HG02678 (cell line): ENCODE data around the gene CXCL17.

Experiments used
- ATAC-seq: cut with Tn5 transposase; IDR thresholded peaks from one replicate; pipeline ENCODE4 v1.9.1; 2021; ENCODE audit warnings: mild to moderate bottlenecking, moderate library complexity; ENCODE audit not compliant: unreplicated experiment

The CXCL17 gene

DNA sequence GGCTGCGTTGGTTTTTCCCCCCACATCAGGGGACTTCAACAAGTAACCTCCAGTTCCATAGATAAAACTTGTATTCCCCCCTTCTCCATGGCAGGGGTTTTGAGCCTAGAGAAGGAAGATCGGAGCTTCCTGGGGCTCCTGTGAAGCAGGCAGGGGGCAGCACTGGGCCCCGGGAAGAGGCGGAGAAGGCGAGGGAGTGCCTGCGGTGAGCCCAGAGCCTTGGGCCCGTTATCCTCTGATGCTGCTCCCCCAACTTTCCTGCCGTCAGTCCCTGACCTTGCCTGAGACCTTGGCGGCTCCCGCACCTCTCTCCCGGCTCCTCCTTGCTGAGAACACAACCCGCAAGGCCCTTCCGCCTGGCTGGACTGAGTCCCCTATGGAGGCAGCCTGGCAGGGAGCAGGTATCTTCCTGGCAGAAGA, 18.0 kb downstream of the CXCL17 start:
- no peak for ATAC-seq

DNA sequence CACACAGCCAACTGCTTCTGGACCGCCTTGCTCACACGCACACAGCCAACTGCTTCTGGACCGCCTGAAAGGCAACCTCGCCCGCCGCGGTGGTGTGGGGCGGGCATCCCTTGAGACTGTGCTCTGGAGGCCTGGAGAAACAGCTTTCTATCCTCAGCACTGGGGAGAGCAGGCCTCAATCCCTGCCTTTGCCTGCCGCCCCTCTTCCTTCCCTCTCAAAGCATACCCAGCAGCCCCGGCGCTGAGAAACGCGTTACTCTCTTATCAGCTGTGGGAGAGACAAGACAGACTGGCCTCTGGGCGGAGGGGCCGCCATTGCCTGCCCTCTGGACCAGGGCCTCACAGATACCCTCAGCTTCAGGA, 18.4 kb downstream of the CXCL17 start:
- ATAC-seq: no peak

DNA sequence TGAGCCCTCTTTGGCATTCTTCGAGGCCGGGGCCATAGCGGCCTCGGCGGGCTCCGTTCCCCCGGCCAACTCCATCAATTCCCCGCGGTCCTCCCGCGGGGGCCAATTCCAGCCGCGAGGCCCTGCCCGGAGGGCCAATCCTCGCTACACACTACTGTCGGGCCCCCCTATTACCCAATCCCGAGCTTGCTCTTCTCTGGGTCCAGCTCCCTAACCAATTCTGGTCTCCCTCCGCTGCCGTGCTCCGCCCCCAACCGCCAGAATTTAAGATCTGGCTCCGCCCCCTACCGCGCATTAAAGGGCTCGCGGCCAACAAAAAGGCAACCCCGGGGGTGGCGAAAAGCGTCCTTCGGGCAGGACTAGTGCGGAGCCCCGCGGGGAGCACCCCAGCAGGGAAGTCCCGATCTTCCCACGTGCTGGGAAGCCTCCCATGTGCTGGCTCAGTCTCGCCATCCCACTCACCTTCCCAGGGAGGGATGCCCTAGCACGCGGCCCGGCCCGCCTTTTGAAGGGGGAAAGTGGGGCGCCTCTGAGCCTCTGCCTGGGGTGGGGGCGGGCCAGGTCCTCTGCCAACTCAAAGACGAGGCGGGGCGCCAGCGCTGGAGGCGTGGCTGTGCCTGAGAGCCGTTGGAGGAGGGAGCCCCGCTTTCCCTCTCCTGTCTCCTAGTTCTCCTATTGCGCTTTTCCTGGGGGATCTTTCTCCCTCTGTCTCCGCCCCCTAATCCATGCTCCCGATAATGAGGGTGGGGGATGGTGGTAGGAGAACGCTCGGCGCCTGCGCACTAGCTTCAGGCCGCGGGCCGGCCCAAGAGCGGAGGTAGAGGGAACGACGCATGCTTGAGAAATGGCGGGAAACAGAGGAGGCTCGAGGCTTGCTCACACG, 19.0 kb downstream of the CXCL17 start:
- ATAC-seq: peak; percentile 92

DNA sequence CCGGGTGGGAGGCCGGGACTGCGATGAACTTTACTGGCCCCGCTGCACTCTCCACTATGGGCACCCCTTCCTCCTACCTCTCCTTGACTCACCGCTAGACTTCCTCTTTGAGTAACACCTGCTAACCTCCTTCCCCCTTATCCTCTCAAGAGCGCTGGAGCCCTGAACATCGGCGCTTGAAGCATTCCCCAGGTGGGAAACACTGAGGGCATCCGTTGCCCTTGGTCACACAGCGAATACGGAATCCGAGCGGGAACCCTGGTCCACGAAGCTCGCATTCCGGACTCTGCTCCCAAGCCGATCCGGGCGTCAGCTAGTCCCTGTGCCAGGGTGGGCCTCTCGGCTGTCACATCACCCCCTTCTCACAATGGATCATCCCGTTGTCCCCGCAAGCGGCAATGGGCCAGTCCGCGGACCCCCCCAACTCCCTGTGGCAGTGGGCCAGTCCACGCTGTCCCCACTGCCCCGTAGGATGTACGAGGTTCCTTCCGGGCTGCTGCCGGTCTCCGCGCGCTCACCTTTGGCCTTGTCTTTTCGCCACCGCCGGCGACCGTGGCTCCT, 19.8 kb downstream of the CXCL17 start:
- ATAC-seq: peak; percentile 36

DNA sequence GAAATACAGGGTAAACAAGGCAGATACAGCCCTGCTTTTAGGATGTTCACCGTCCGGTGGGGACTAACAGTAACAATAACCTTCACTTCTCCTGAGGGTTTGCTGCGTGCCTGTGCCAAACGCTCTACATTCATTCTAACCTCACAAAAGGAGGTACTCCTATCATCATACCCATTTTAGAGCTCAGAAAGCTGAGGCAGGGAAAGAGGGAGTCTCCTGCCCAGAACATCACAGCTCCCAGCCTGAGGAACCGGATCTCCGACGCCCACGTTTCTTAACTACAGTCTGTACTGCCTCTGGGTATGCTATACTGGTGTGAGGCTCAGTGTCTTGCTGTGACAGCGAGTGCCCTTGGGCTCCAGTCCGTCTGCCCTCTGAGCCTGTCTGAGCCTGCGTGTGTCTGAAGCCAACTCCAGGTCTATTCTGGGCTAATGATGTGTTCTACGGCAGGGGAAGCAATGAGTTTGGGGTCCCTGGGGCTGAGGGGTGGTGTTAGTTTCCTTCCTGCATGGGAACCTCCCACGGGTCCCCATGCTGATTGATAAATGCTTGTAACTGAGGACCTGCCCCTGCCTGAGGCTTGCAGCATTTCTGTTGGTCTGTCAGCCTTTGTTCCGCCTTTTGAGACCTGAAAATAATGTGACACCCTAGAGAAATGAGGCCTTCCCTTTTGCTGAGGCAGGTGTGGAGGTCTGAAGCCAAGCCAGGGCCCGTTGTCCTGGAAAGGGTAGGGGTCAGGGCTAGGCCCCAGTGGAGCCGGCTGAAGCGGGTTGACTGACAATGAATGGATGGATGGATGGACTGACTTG, 20.4 kb downstream of the CXCL17 start:
- peak; percentile 9 for ATAC-seq

DNA sequence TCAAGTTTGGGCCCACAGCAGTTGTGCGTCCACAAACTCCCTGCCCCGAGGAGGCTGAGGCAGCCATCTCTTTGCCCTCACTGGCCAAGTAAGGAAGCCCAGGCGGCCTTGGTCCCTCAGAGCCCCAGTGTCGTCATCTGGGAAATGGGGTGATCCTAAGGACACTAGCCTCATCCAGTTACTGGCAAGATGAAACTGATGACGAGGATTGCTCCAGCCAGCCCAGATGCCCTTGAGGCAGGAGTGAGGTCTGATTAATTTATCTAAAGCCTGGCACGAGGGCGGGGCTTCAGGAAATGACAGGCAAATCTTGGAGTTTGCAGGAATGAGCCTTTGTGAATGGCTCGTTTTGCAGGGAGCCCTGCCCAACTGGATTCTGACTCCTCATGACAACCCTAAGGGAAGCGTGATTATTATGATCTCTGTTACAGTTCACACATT, 21.1 kb downstream of the CXCL17 start:
- no peak for ATAC-seq

DNA sequence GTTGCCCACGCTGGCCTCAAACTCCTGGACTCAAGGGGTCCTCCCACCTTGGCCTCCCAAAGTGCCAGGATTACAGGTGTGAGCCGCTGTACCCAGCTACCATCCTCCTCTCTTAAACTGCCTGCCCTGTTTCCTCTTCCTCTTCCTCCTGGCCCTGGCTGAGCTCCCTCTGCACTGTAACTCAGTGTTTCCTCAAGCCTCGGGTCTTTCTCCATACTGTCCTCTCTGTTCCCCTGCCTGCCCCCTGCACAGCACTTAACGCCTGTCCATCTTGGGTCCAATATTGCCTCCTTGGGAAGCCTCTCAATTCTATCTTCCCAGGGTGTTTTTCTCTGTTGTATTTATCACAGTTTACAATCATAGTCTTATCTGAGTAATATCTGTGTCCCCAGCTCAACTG, 21.6 kb downstream of the CXCL17 start:
- ATAC-seq: no peak

DNA sequence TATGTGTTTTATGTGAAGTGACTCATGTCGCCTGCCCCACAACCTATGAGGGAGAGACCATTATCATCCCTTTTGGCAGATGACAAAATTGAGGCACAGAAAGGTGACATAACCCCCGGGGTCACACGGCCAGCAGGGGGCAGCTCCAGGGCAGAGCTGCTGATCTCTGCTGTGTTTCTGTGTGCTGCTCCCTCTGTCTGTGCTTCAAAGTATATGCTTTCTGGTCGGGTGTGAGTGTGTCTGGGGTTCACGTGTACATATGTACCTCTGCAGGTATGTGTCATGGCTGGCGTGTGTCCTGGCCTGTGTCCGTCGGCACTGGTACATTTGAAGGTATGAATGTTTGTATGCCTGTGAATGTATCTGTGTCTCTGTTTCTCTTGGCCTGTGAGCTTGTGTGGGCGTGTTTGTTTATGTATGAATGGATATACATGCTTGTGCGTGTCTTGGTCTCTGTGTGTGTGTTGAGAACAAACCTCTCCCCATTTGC, 22.6 kb downstream of the CXCL17 start:
- no peak for ATAC-seq

DNA sequence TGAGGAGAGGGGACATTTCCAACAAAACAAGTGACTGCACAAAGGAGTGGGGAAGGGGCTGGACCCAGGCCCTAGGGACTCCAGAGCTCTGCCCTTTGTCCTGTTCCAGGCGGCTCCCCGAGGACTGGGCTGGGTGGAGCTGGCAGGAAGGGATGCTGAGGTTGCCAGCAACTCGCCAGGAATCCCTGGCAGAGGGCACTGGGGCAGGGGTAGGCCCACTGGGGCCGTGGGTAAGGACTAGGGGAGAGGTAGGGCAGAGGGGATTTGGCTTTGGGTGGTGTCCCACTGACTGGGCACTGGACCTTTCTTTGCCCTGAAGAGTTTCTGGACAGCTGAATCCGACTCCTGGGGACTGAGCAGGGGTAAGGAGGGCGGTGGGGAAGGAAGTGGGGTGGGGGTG, 23.4 kb downstream of the CXCL17 start:
- ATAC-seq: no peak

DNA sequence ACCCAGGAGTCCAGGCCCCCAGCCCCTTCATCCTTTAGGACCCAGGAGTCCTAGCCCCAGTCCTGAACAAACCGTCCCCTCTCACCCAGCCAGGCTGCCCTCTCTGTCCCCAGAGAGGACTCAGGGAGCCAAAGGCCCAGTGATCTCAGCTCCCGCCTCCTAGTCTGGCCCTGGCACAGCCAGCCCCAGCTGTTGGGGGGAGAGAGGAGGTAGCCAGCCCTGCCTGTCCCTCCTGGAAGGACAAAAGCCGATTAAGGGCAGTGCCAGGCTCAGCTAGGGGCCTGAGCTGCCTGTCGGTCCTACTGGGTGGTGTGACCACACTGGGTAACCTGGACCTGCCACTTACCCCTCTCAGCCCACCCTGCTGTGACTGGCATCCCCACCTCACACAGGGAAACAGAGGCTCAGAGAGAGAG, 30.1 kb downstream of the CXCL17 start:
- ATAC-seq: no peak

DNA sequence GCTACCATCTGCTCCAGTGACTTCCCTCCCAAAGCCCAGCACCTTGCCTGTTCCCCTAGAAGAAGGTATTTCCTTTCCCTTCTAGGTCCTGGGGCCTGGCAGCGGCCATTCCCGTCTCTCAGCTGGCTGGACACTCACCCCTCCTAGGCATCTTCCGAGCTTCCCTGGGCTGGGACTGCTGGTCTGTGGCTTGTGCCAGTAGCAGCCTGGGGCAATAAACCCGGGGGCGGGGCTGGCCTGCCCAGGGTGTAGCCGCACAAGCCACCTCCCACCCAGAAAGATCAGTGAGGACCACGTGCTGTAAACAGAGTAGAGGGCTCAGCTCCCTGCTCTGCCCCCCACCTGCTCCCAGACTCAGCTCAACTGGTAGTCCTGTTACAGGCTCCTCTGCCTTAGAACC, 30.5 kb downstream of the CXCL17 start:
- ATAC-seq: no peak

DNA sequence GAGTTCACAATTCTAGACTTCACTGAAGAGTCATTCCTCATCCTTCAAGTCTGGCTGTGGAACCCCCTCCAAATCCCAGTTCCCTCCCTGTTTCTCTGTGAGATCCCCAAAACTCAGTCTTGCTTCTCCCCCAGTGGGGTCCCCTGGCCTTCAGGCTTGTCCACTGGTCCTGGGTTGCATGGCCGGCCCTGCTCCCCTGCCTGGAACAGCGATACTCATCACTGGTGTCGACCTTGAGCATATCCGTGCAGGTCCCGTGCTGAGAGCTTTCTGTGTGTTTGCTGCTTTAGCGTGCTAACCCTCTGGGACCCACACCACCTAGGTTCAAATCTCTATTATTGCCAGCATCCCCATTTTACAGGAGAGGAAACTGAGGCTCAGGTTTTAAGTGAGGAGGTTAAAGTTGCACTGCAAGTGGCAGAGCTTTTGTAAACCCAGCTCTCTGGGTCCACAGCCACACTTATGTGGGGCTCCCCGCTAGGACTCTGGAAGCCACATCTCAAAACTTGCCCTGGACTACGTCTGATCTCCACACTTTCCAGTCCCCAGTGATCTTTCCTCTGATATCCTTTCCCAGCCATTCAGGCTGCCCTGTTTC, 31.1 kb downstream of the CXCL17 start:
- no peak for ATAC-seq

DNA sequence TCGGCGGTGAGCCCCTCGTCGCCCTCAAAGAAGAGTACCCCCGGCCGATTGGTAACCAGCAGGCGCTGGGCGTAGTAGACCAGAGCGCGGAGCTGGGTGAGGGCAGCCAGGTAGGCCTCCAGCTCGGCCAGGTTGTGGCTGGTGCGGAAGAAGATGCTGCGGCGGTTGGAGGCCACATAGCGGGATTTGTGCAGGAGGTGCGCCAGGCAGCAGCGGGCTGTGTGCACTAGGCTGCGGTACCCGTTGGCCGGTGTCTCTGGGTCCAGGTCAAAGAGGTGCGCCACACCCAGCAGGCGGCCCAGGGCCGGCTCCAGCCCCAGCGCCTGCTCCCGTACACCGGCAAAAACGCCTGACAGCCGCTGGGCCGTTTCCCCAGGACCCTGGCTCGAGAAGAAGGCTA, 32.4 kb downstream of the CXCL17 start:
- no peak for ATAC-seq

DNA sequence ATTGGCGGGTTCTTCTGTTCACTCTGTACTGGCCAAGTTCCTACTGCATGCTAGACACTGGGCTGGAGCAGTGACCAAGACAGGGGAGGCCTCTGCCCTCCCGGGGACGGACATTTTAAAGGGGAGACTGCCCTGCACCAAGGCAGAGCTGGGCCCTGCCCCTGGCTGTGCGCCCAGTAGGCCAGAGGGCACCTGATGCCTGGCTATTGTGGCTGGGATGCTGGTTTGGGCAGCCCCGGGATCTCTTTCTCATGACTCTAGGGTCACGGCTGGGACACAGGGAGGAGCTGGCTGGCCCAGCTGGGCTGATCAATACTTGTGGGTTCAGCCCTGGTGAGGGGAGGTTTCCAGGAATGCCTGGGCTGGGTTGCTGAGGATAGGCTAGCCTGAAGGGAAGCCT, 33.3 kb downstream of the CXCL17 start:
- ATAC-seq: no peak

DNA sequence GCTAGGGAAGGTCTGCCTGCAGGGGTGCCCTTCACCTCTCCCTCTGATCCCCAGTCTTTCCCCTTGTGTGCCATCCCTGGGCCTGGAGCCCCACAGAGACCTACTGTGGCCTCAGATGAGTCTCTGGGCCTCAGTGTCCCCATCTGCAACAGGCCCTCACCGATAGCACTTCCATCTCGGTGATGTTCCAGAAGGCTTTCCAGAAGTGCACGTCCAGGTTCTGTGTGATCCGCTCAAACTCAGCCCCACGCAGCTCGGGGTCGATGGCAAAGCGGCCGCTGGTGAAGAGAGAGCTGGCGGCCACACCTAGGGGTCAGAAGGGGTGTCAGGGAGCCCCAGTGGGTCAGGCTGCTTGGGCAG, 35.0 kb downstream of the CXCL17 start:
- no peak for ATAC-seq

DNA sequence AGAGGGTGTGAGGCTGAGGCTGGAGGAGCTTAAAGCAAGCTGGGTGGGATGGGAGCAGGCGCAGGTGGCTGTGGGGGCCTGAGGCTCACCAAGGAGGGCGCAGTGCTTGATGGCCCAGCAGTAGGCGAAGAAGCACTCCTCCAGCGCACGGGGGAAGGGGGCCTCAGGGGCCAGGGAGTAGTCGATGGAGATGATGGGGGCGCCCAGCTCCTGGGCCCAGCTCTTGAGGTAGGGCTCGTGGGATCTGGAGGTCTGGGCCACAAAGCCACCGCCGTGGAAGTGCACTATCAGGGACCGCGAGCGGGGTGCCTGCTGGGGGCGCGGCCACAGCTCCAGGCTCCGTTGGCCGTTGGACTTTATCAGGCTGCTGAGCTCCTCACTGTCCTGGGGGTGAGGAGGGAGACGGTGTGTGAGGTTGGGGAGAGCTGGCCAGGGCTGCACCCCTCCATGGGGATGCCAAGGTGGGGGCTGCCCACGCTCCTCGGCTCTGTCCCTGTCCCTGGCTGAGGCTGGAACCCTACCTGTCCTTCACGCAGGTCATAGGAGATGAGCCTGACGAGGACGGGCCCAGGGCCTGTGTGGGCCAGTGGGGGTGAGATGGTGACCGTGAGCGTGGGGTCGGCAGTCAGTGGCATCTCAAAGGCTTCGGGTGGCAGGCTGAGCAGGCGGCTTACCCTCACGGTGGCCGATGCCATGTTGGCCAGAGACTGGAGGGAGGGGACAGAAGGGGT, 35.5 kb downstream of the CXCL17 start:
- no peak for ATAC-seq

DNA sequence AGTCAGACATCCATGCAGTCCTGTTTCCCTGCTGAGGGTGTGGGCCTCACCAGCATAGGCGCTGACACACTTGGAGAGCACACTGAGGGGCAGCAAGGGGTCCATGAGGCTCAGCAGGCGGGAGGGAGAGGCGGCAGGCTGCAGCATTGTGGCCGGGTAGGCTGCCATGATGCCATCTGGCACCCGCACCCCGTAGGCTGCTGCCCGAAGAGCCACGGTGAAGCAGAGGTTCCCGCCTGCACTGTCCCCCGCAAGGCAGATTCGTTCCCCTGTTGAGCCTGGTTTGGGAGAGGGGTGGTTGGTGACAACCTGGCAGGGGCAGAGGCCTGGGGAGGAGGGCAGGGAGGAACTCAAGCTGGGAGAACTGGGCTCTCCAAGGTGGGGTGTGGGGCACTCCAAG, 36.6 kb downstream of the CXCL17 start:
- ATAC-seq: no peak

DNA sequence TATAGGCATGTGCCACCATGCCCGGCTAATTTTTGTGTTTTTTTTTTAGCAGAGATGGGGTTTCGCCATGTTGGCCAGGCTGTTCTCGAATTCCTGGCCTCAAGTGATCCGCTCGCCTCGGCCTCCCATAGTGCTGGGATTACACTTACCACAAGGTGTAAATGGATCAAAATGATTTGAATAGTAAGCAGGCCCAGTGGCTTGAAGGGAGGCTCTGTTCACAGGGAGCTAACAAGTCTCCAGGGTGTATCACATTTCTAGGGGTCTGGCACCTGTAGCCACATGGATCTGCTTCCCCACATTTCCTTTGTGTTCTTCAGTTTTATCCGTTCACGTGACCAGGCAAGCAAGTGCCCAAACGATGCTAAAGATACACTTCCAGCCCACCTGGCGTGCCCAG, 39.2 kb downstream of the CXCL17 start:
- no peak for ATAC-seq

DNA sequence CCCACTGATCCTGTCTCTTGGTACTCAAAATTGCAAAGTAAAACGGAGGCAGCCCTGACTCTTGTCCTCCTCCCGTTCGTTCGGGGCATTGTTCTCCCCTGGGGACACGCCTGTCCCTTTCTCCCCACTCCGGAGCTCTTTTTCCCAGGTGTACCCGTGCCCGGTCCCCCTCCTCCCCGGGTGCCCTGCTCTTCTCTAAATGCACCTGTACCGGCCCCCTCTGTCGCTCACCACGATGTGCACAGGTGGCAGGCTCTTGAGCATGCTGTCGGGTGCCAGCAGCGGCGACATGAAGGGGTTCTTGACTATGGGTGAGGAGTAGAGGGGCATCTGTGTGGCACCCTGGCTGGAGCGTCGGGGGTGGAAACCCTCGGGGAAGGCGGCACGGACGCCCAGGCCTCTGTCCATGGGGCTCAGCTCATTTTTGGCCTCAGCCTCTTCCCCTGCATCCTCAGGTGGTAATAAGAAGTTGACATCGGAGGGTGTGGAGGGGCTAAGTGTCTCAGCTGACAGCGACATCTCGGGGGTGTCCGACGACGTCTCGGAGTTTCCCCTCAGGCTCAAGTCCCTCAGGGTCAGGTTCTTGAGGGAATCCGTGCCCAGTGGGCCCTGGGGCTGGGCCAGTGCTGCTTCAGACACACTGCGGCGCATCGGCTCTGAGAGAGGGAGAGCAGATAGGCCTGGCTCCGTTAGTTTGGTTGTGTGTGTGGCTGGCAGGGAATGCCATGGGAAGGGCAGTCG, 40.2 kb downstream of the CXCL17 start:
- ATAC-seq: no peak
